HUES6 (cell line): ENCODE results near the gene FAM3B.

Experiments used
- H3K27ac ChIP-seq: 2 replicates; pipeline ENCODE4 v1.7.0; 2013; ENCODE audit warnings: low read depth, mild to moderate bottlenecking, low read length, inconsistent platforms
- H3K27me3 ChIP-seq: 2 replicates; pipeline ENCODE4 v1.6.1; 2013; ENCODE audit warnings: low read length; ENCODE audit not compliant: control insufficient read depth, insufficient read depth
- H3K36me3 ChIP-seq: 2 replicates; pipeline ENCODE4 v1.6.1; 2013; ENCODE audit warnings: low read length; ENCODE audit not compliant: control insufficient read depth, insufficient read depth
- H3K4me1 ChIP-seq: 2 replicates; pipeline ENCODE4 v1.6.1; 2013; ENCODE audit warnings: low read length; ENCODE audit not compliant: control insufficient read depth, insufficient read depth
- H3K4me3 ChIP-seq: 2 replicates; pipeline ENCODE4 v1.5.1; 2013; ENCODE audit warnings: low read depth, low read length
- H3K9ac ChIP-seq: one replicate; pipeline ENCODE4 v1.6.1; 2013; ENCODE audit warnings: mild to moderate bottlenecking, low read length
- H3K9me3 ChIP-seq: 2 replicates; pipeline ENCODE4 v1.6.1; 2013; ENCODE audit warnings: low read depth, low read length; ENCODE audit not compliant: control insufficient read depth, insufficient read depth

The FAM3B gene

DNA sequence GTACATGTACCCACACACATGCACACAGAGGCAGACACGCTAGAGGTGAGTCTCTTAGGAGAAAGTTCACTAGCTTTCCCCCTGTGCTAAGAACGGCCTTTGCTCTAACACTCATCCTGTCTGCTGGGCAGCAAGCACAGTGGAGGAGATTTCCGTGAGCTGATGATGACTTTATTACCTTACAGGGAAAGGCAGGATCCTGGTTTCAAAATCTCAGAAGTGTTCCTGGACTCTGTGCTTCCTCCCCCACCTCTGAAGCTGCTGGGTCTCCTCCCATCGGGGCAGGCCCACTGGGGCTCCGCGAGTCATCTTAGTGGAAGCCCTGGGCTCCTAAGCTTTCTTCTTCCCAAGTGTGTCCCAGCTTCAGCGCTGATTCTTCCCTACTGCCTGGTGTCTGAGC lies 2.7 kb downstream of the FAM3B start:
- H3K9ac ChIP-seq: no peak overlapping the region
- H3K27ac ChIP-seq: no peak overlapping the region
- no peak overlapping the region for H3K4me3 ChIP-seq
- H3K27me3 ChIP-seq: peaks cover 35% of the 10 kb centered on the region
- H3K4me1 ChIP-seq: peaks cover 17% of the 10 kb centered on the region
- no peaks in the 10 kb centered on the region for H3K36me3 ChIP-seq
- H3K9me3 ChIP-seq: no peaks in the 10 kb centered on the region

DNA sequence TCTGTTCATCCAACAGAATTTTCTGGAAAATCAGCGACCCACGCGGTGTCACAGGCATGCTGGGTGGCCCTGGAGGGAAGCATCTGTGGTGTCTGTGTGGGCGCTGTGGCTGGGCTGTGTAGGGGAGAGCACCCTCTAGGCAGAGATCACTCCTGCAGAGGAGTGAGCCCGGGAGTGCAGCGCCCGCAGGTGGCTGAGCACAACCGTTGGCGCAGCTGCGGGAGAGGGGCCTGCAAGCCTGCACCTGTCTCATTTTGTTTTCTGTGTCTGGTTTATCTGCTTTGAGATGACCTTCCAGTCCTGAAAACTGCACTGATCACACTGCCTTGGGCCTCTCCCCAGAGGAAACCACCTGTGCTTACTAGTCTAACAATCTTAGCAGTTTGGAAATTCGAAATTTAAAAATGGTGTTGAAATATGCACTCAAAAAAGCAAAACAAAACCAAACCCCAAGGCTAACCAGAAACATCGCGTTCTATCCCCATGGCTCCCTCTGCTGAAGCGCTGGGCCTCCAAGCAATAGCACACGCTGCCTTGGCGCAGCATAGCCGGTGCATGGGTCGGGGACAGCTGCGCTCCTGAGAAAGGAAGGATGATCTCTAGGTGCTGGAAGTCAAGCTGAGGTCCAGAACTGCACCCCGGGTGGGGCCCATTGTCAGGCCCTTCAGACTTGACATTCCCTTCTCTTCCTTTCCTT lies 4.8 kb downstream of the FAM3B start:
- Histone ChIP-seq H3K4me1 (peaks cover 17% of the 10 kb centered on the region), H3K9ac (no peak overlapping the region), H3K4me3 (no peak overlapping the region), H3K9me3 (no peaks in the 10 kb centered on the region), H3K36me3 (no peaks in the 10 kb centered on the region), H3K27ac (no peak overlapping the region), H3K27me3 (peaks cover 16% of the 10 kb centered on the region)

DNA sequence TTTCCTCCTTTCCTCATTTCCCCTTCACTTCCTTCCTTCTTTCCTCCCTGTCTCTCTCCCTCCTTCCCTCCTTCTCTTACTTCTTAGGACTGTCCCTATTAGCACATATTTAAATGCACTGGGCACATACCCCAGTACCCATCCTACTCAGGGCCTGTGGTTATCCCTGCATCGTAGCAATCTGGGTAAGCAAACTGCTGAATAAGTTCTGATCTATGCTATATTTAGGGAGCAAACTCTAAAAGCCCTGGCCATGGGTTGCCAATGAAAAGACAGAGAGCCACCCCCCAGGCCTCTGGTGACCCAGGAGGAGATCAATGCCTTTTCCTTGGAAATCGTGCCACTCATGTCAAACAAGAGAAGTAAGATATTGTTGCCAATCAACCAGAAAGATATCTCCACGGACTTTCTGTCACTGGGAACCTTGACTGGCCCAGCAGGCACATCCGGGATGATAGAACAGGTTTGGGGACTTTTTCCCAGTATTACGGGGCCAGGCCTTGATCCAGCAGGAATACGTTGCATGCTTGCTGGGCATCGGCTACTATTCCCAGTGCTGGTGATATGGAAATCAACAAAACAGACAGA lies 5.4 kb downstream of the FAM3B start:
- Histone ChIP-seq H3K9ac (no peak overlapping the region), H3K27me3 (peaks cover 10% of the 10 kb centered on the region), H3K27ac (no peak overlapping the region), H3K4me3 (no peak overlapping the region), H3K36me3 (no peaks in the 10 kb centered on the region), H3K9me3 (no peaks in the 10 kb centered on the region), H3K4me1 (peaks cover 17% of the 10 kb centered on the region)

DNA sequence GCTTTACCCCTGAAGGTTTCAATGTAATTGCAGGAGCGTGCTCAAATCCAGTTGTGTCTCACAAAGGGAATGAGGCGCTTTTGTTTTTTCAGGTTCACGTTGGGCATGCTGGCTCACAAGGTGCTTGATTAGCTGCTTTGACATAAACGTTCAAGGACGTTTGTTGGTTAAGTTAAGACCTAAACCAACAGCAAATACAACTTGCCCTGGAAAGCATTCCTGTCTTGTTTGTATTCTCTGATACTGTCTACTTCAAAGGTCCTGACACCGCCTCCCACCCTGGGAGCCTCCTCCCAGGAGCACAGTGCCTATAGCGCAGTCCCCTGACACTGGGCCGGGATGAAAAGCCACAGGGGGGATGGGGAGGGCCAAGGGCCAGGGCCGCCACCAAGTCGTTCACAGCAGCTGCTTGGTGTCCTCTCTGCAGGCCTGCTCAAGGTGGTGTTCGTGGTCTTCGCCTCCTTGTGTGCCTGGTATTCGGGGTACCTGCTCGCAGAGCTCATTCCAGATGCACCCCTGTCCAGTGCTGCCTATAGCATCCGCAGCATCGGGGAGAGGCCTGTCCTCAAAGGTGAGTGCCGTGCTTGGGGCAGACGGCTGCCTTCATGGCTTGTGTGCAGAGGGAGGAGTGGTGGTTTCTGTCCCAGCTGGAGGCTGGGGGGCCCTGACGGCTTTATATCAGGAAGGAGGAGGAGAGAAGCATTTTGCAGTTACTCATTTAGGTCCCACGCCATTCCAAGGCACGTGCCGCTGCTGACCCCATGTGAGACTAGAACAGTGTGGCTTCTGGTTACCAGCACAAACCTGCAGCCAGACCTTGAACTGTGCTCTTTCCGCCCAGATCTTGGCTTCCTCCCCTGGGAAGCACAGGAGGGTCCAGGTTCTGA lies 6.1 kb downstream of the FAM3B start:
- no peak overlapping the region for H3K9ac ChIP-seq
- no peaks in the 10 kb centered on the region for H3K36me3 ChIP-seq
- no peaks in the 10 kb centered on the region for H3K9me3 ChIP-seq
- no peak overlapping the region for H3K27ac ChIP-seq
- H3K27me3 ChIP-seq: peaks cover 3% of the 10 kb centered on the region
- peaks cover 12% of the 10 kb centered on the region; the same call in 1 of the 2 replicates for H3K4me1 ChIP-seq
- no peak overlapping the region for H3K4me3 ChIP-seq

DNA sequence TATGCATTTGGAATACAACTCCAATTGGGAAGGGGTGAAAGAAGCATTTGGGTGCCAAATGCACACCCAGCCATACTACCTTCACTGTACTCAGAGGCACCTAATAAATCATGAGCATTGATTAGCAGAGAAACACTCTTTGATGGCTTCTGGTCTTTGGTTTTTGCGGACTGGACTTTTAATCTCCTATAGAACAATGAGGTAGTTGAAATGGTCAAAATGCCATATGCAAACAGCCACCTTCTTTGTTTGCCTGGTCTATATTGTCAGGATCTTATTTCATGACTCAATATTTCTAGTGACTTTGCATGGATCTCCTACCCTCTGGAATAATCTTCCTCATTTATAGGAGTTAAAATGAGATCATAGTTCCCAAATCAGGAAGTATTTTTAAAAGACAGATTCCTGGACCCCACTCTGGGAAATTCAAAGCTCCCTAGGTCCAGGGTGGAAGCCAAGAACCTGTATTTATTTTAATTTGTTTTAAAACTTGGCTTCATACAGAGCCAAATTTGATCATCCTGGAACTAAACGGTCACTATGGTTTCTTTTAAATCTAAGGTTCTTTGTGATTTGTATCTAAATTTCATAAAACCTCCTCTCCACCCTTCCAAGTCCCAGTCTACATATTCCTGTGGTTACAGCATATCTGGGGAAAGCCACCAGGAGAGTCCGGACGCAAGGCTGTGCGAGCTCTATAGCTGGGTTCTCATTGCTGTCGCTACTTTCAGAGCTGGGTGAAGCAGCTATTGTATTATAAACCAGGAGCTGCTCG lies 8.7 kb downstream of the FAM3B start:
- H3K27ac ChIP-seq: no peak overlapping the region
- H3K9me3 ChIP-seq: no peaks in the 10 kb centered on the region
- no peak overlapping the region for H3K4me3 ChIP-seq
- H3K9ac ChIP-seq: no peak overlapping the region
- no peaks in the 10 kb centered on the region for H3K36me3 ChIP-seq
- peaks cover 14% of the 10 kb centered on the region for H3K4me1 ChIP-seq
- no peaks in the 10 kb centered on the region for H3K27me3 ChIP-seq

DNA sequence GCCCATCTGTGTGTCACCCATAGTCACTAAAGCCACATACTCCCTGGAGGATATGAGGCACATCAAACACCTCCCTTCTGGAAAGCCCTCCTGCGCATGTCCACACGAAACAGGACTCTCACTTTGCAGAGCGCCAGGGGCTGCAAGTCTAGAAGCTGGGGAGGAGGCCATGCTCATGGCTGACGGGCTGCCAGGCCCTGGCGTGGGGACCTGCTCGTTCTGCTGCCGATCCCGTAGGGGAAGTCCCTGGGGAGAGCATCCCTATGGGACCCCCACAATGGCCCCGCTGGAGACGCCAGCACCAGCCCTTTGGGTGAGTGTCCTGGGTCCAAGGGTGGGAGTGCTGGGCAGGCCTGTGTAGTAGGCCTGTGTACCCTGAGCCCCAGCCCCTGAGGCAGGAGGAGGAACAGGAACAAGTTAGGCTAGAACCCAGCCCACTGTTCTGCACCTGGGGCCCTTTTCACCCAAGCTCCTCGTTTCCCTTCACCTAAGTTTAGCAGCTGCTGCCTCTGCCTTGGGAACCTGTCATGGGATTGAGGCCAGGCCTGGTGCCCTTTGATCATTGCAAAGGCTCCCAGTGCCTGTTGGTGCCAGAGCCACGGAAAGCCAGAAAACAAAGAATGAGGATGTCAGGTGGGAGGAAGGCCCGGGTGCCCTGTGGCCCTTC lies 9.9 kb downstream of the FAM3B start:
- Histone ChIP-seq H3K27me3 (no peaks in the 10 kb centered on the region), H3K9ac (no peak overlapping the region)

DNA sequence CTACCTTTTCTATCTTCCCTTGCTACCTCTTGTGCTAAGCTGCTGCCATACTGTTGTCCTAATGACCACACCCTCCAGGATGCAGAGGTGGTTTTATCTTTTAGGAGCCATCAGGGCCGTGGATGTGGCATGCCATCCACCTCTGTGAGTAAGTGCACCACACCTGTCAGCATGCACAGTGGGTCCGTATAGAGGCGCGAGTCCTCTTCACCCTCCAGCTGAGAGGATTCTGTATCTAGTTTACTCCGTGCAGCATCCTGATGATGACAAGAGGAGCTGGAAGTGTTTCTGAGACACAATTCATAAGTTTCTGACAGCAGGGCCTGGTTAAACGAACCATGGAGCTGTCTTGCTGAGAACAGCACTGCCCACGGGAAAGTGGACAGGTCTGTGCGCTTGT lies 11.2 kb downstream of the FAM3B start:
- Histone ChIP-seq H3K9ac (no peak overlapping the region), H3K9me3 (peaks cover 6% of the 10 kb centered on the region; the same call in 1 of the 2 replicates), H3K4me3 (no peak overlapping the region), H3K27me3 (no peaks in the 10 kb centered on the region), H3K4me1 (peaks cover 8% of the 10 kb centered on the region), H3K36me3 (no peaks in the 10 kb centered on the region), H3K27ac (no peak overlapping the region)

More for the DNA sequence above, 9.9 kb downstream of the FAM3B start:
- Histone ChIP-seq H3K4me3 (no peak overlapping the region), H3K9me3 (no peaks in the 10 kb centered on the region), H3K4me1 (peaks cover 14% of the 10 kb centered on the region), H3K36me3 (no peaks in the 10 kb centered on the region), H3K27ac (no peak overlapping the region)

DNA sequence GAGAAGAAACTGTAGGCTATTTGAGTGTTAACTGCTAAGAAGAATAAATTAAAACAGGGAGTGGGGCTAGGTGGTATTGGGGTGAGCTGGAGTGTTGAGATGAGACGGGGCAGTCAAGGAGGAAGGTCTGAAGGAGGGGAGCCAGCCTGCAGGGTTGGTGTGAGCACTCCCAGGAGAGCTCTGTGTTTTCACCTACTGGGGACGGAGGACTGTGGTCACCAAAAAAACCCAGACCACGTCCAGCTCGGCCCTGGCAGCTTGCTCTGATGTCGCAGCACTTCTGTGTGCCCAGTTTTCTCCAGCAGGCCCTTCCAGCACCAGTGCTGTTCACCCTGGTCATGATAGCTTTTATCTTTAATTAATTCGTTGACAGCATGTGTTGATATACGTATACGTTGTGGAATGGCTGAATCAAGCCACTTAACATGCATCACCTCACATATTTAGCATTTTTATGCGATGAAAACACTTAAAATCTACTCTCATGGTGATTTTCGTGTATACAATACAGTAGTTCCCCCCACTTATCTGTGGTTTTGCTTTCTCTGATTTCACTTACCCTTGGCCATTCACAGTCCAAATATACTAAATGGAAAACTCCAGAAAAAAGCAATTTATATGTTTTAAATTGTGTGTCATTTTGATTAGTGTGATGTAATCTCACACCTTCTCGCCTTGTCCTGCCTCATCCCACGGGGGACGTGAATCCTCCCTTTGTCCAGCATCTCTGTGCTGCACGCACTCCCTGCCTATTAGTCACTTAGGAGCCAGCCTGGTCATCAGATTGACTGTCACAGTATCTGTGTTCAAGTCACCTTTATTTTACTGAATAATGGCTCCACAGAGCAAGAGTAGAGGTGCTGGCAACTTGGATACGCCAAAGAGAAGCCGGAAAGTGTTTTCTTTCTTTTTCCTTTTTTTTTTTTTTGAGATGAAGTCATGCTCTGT lies 12.3 kb downstream of the FAM3B start:
- Histone ChIP-seq H3K9me3 (peaks cover 15% of the 10 kb centered on the region), H3K9ac (no peak overlapping the region), H3K36me3 (no peaks in the 10 kb centered on the region), H3K27ac (no peak overlapping the region), H3K4me3 (no peak overlapping the region), H3K4me1 (peaks cover 4% of the 10 kb centered on the region; the same call in 1 of the 2 replicates), H3K27me3 (no peaks in the 10 kb centered on the region)

DNA sequence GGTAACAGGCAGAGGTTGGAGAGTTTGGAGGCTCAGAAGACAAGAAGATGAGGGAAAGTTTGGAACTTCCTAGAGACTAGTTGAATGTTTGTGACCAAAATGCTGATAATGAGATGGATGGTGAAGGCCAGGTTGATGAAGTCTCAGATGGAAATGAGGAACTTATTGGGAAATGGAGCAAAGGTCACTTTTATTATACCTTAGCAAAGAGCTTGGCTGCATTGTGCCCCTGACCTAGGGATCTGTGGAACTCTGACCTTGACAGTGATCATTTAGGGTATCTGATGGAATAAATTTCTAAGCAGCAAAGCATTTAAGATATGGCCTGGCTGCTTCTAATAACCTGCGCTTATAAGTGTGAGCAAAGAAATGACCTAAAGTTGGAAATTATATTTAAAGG lies 17.2 kb downstream of the FAM3B start:
- H3K9ac ChIP-seq: no peak overlapping the region
- H3K27me3 ChIP-seq: no peaks in the 10 kb centered on the region
- H3K4me3 ChIP-seq: no peak overlapping the region
- peaks cover 4% of the 10 kb centered on the region; the same call in 1 of the 2 replicates for H3K4me1 ChIP-seq
- peaks cover 36% of the 10 kb centered on the region for H3K9me3 ChIP-seq
- no peak overlapping the region for H3K27ac ChIP-seq
- no peaks in the 10 kb centered on the region for H3K36me3 ChIP-seq
